Germinal center (tissue), 1 donor: ENCODE results near the gene ING4.

Experiments
- DNase-seq: peaks from one replicate; pipeline ENCODE4 v3.0.0; 2012; ENCODE audit warnings: mixed read lengths, low spot score

Gene ING4

DNA sequence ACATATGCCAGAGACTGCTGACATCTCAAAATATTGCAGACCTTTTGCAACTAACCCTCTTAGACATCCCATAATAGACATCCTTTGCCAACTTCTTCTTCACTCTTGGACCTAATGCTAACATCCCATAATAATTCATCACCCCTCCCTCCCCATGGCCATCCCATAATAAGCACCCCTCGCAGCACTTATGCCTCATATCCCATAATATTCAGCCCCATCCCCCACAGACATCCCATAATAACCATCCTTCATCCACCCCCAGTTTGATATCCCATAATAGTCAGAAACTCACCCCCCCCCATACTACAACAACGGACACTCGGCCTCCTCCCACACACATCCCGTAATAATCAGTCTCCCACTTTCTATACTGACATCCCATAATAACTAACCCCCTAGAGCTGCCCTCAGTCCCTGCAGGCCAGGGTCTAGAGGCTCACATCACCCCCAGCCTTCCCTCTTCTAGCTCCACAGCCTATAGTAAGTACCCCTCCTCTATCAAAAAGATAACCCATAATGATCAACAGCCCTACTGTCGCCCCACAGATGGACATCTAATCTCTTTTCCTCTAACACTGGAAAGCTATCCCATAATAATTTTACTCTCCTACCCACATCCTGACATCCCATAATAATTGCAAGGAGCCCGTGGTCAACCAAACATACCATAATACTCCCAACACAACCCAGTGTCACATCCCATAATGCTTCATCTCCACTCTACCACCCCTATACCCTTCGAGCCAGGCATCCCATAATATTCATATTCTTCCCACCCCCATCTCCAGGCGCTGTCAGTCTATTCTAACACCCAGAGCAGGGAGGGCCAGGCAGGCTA is 54.9 kb downstream of the ING4 start:
- peak; percentile 59 for DNase-seq

- DNase-seq, result peak; percentile 85
Observed at GRCh38 chr12:6606331-6607131, 56.4 kb downstream of the ING4 start.

GRCh38 chr12:6605421-6606330 is 57.2 kb downstream of the ING4 start:
- DNase-seq, result peak; percentile 53

- no peak for DNase-seq
Observed at GRCh38 chr12:6604259-6605029, 58.5 kb downstream of the ING4 start.

- no peak for DNase-seq
Observed at GRCh38 chr12:6603095-6603567, 59.8 kb downstream of the ING4 start.

- no peak for DNase-seq
Observed at GRCh38 chr12:6602526-6602925, 60.4 kb downstream of the ING4 start.
